ENCODE data around the gene TMTC2.

TMTC2 gene

DNA sequence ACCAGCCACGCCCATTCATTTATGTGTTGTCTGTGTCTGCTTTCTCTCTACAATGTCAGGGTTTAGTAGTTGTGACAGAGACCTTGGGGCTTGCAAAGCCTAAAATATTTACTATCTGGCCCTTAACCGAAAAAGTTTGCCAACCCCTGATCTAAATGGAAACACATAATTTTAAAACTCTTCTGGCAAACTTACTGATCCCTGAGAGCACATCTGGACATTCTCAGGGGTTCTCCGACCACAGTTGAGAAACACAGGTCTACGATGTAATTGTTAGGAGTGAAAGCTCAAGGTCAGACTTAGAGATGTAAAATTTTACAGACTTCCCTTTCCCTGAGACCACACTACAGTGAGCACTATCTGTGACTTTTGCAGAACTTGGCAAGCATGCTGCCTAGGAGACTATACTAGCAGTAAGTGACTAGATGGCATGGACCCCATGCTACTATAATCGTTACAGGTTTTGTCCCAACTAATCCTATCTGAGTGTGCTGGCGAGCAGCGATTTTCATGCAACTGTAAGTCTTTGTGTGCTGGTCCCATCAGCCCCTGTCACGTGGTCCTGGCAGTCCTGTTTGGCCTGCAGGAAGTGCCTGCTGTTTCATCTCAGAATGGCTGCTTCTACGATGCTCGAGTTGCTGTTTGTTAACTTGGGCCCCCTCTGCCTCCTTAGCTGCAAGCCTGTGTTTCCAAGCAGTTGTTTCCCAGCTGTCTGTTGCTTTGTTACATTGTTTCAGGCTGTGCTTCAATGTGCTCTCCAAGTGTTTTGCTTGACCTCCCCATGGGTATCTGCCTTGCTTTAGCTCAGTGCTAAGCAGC lies 21.6 kb downstream of the TMTC2 start:
- Histone ChIP-seq H4K20me1 (ENCODE audit: insufficient read depth, low read length) (no peaks in the 10 kb centered on the region), H3F3A (ENCODE audit: insufficient read depth, low read length) (no peaks in the 10 kb centered on the region), H3K36me3 (ENCODE audit: insufficient read depth, low read length) (no peaks in the 10 kb centered on the region), H3K4me1 (ENCODE audit: insufficient read depth, low read length, severe bottlenecking) (peaks cover 21% of the 10 kb centered on the region), H3K9ac (ENCODE audit: low read length) (peak overlapping the region; percentile 32; the same call in 1 of the 2 replicates), H3K4me2 (ENCODE audit: low read length) (peak overlapping the region; percentile 62), H3K4me3 (ENCODE audit: low read depth, low read length, poor library complexity, severe bottlenecking) (peak overlapping the region; percentile 26), H3K27me3 (ENCODE audit: insufficient read depth, low read length) (no peaks in the 10 kb centered on the region), H3K27ac (ENCODE audit: low read depth, low read length, poor library complexity, severe bottlenecking) (peak overlapping the region; percentile 52), H2AFZ (ENCODE audit: low read length) (peak overlapping the region; percentile 67), H3K9me3 (ENCODE audit: low read length) (no peaks in the 10 kb centered on the region), H3K79me2 (ENCODE audit: insufficient read depth, low read length) (no peaks in the 10 kb centered on the region), H3K9me2 (ENCODE audit: low read depth, low read length) (no peaks in the 10 kb centered on the region)
- TF ChIP-seq, protein P1, sequence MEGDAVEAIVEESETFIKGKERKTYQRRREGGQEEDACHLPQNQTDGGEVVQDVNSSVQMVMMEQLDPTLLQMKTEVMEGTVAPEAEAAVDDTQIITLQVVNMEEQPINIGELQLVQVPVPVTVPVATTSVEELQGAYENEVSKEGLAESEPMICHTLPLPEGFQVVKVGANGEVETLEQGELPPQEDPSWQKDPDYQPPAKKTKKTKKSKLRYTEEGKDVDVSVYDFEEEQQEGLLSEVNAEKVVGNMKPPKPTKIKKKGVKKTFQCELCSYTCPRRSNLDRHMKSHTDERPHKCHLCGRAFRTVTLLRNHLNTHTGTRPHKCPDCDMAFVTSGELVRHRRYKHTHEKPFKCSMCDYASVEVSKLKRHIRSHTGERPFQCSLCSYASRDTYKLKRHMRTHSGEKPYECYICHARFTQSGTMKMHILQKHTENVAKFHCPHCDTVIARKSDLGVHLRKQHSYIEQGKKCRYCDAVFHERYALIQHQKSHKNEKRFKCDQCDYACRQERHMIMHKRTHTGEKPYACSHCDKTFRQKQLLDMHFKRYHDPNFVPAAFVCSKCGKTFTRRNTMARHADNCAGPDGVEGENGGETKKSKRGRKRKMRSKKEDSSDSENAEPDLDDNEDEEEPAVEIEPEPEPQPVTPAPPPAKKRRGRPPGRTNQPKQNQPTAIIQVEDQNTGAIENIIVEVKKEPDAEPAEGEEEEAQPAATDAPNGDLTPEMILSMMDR (IDR thresholded peaks at IDR 0.05; ENCODE audit: low read length) = no peak
- TF ChIP-seq EZH2 (IDR thresholded peaks at IDR 0.05; ENCODE audit: borderline replicate concordance, low read length) = no peak

DNA sequence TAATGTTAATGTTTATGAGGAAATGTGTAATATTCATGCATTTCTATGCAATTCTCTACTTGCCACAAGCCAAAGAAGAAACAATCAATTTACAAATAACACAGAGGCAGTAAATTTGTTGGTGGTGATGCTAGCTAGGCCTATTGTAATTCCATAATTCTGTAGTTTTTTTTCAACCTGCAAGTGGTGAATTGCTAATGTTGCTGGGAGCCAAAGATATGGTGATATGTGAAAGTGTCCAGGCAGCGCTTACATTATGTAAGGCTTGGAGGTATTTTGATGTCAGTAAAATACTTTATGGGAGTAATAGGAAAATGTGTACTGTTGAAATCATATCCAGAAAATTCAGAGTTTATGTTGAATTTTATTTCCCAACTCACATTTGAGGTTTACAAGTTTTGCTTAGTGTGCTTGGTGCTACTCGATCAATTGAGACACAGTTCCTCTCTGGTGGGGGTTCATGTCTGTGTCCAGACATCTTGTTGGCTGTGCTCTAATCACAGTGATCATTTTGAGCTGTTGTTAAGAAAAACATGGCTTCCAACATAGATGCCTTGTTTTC lies 23.2 kb downstream of the TMTC2 start:
- H3K9me2 ChIP-seq (ENCODE audit: low read depth, low read length) = no peaks in the 10 kb centered on the region
- no peaks in the 10 kb centered on the region for H3K79me2 ChIP-seq (ENCODE audit: insufficient read depth, low read length)
- TF ChIP-seq, protein P1 (IDR thresholded peaks at IDR 0.05; ENCODE audit: low read length) = no peak
- no peak for TF ChIP-seq EZH2 (IDR thresholded peaks at IDR 0.05; ENCODE audit: borderline replicate concordance, low read length)
- H3K36me3 ChIP-seq (ENCODE audit: insufficient read depth, low read length) = no peaks in the 10 kb centered on the region
- H3K4me1 ChIP-seq (ENCODE audit: insufficient read depth, low read length, severe bottlenecking) = peaks cover 21% of the 10 kb centered on the region
- H4K20me1 ChIP-seq (ENCODE audit: insufficient read depth, low read length) = no peaks in the 10 kb centered on the region
- H3K4me2 ChIP-seq (ENCODE audit: low read length) = no peak overlapping the region
- H3K27ac ChIP-seq (ENCODE audit: low read depth, low read length, poor library complexity, severe bottlenecking) = no peak overlapping the region
- H3F3A ChIP-seq (ENCODE audit: insufficient read depth, low read length) = no peaks in the 10 kb centered on the region
- no peak overlapping the region for H3K9ac ChIP-seq (ENCODE audit: low read length)
- H2AFZ ChIP-seq (ENCODE audit: low read length) = no peak overlapping the region
- no peak overlapping the region for H3K4me3 ChIP-seq (ENCODE audit: low read depth, low read length, poor library complexity, severe bottlenecking)
- H3K9me3 ChIP-seq (ENCODE audit: low read length) = no peaks in the 10 kb centered on the region
- H3K27me3 ChIP-seq (ENCODE audit: insufficient read depth, low read length) = no peaks in the 10 kb centered on the region

DNA sequence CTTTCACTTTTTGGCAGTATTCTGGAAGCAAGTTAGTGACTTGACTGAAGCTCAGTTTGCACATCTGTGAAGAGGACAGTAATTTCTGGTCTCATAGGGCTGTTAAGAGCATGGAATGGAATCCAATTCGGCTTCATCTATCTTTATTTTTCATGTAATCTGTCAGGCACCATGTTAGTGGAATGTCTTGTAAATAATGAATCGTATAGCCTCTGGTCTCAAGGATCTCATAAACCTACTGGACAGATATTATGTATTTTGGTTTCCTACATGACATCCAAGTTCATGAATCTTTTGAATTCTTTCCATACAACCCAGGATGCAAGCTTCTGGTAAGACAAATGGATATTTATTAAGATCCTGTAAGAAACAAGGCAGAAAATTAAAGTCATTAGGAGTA lies 24.0 kb downstream of the TMTC2 start:
- H3K79me2 ChIP-seq (ENCODE audit: insufficient read depth, low read length) = no peaks in the 10 kb centered on the region
- H2AFZ ChIP-seq (ENCODE audit: low read length) = no peak overlapping the region
- no peaks in the 10 kb centered on the region for H4K20me1 ChIP-seq (ENCODE audit: insufficient read depth, low read length)
- peaks cover 21% of the 10 kb centered on the region for H3K4me1 ChIP-seq (ENCODE audit: insufficient read depth, low read length, severe bottlenecking)
- TF ChIP-seq EZH2 (IDR thresholded peaks at IDR 0.05; ENCODE audit: borderline replicate concordance, low read length) = no peak
- TF ChIP-seq, protein P1 (IDR thresholded peaks at IDR 0.05; ENCODE audit: low read length) = no peak
- no peak overlapping the region for H3K4me2 ChIP-seq (ENCODE audit: low read length)
- H3K4me3 ChIP-seq (ENCODE audit: low read depth, low read length, poor library complexity, severe bottlenecking) = no peak overlapping the region
- no peaks in the 10 kb centered on the region for H3K9me2 ChIP-seq (ENCODE audit: low read depth, low read length)
- H3K27me3 ChIP-seq (ENCODE audit: insufficient read depth, low read length) = no peaks in the 10 kb centered on the region
- H3F3A ChIP-seq (ENCODE audit: insufficient read depth, low read length) = no peaks in the 10 kb centered on the region
- H3K9ac ChIP-seq (ENCODE audit: low read length) = no peak overlapping the region
- H3K27ac ChIP-seq (ENCODE audit: low read depth, low read length, poor library complexity, severe bottlenecking) = no peak overlapping the region
- H3K9me3 ChIP-seq (ENCODE audit: low read length) = no peaks in the 10 kb centered on the region
- no peaks in the 10 kb centered on the region for H3K36me3 ChIP-seq (ENCODE audit: insufficient read depth, low read length)
